GM18517 (cell line): ENCODE measurements around the gene PHF21A.
"Not testable (repeated sequence)": the region's sequence is repeated elsewhere in the genome, so short reads cannot be mapped to it uniquely, and the experiment has no call there.

Experiments used
- ATAC-seq: cut with Tn5 transposase; IDR thresholded peaks from one replicate; pipeline ENCODE4 v1.9.1; 2021; ENCODE audit warnings: mild to moderate bottlenecking, moderate library complexity; ENCODE audit not compliant: unreplicated experiment

The PHF21A gene

GRCh38 chr11:45993531-45994001, 127.7 kb downstream of the PHF21A start:
- ATAC-seq, result no peak

GRCh38 chr11:45988921-45989320, 132.3 kb downstream of the PHF21A start:
- ATAC-seq, result no peak

- no peak for ATAC-seq
These were observed 136.0 kb downstream of the PHF21A start for GRCh38 chr11:45985212-45985611.

- ATAC-seq, result no peak
These were observed 137.1 kb downstream of the PHF21A start for GRCh38 chr11:45984192-45984591.

GRCh38 chr11:45983471-45983845, 137.8 kb downstream of the PHF21A start:
- no peak for ATAC-seq

GRCh38 chr11:45982656-45983470, 138.4 kb downstream of the PHF21A start:
- ATAC-seq, result no peak

GRCh38 chr11:45981826-45982225, 139.4 kb downstream of the PHF21A start:
- not testable (repeated sequence) for ATAC-seq

GRCh38 chr11:45974806-45975205, 146.4 kb downstream of the PHF21A start:
- no peak for ATAC-seq

- ATAC-seq, result no peak
These were observed 147.7 kb downstream of the PHF21A start for GRCh38 chr11:45973601-45974000.

GRCh38 chr11:45968901-45969300, 152.4 kb downstream of the PHF21A start:
- ATAC-seq, result no peak

- no peak for ATAC-seq
These were observed 153.7 kb downstream of the PHF21A start for GRCh38 chr11:45967506-45967905.

GRCh38 chr11:45964911-45965389, 156.3 kb downstream of the PHF21A start:
- ATAC-seq, result no peak

- no peak for ATAC-seq
These were observed 159.5 kb downstream of the PHF21A start for GRCh38 chr11:45961751-45962240.

- ATAC-seq, result no peak
These were observed 160.7 kb downstream of the PHF21A start for GRCh38 chr11:45960387-45961095.

- no peak for ATAC-seq
These were observed 161.4 kb downstream of the PHF21A start for GRCh38 chr11:45959851-45960250.

GRCh38 chr11:45949992-45950407, 171.3 kb downstream of the PHF21A start:
- no peak for ATAC-seq

- ATAC-seq, result no peak
These were observed 172.9 kb downstream of the PHF21A start for GRCh38 chr11:45948356-45948755.

- no peak for ATAC-seq
These were observed 173.4 kb downstream of the PHF21A start for GRCh38 chr11:45947885-45948284.

GRCh38 chr11:45945397-45945999, 175.8 kb downstream of the PHF21A start:
- ATAC-seq, result no peak

GRCh38 chr11:45942381-45942780, 178.9 kb downstream of the PHF21A start:
- ATAC-seq, result no peak

- ATAC-seq, result no peak
These were observed 180.0 kb downstream of the PHF21A start for GRCh38 chr11:45941285-45941684.
